ENCODE results near the gene CREB1. TPM values are rescaled to one million over a fixed set of nuclear protein-coding genes. Genes with fewer than 3 reads are reported as not detected.
"Not testable (repeated sequence)": the region's sequence is repeated elsewhere in the genome, so short reads cannot be mapped to it uniquely, and the experiment has no call there.

Gene CREB1
- total RNA-seq, 4 donors from 2014 or later, result 31.1 to 51.5 (median 43.3) TPM

DNA sequence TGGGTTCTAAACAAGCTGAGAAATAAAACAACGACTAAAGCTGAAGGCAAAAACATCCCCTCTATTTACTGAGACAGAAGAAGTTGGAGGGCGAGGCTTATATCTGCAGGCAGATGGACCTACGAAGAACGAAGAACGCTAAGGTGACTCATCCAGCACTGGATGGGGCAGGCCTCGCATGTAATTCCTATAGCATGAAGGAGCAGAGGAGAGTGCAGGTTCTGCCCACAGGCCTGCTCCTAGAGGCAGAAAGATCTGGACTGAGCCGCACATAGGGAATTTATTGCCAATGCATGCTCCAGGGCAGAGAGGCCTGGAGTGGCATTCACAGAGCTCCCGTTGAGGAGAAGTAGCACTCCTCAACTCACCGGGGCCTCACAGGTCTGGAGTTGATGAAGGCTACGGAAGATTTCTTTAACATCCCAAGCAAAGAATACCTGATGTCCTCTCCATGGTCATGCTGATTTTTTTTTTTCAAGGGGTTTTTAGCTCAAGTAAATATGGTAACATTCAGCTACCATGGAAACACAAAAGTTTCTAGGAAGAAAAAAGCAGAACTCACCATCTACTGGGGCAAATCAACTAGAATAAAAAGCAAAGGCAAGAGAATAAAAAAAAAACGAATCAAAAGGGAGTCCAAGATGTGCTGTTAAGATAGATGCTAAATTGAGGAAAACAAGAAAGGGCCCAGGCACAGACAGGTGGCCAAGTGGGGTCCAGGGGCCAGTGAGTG, 105.9 kb downstream of the CREB1 start:
- H3K27ac ChIP-seq (replicated peaks in 1 of 4), result no peak overlapping the region
- no peak for TF ChIP-seq EP300 (IDR thresholded peaks at IDR 0.05)
- no peak for TF ChIP-seq POLR2A (IDR thresholded peaks at IDR 0.05; ENCODE audit: low read depth)
- H3K4me3 ChIP-seq, result no peak overlapping the region
- no peak for DNase-seq (ENCODE audit: extremely low spot score)
- intact Hi-C loops (cut with DNase I), result no loop called here
- no peaks in the 10 kb centered on the region for H3K27me3 ChIP-seq
- H3K4me1 ChIP-seq, result no peaks in the 10 kb centered on the region
- H3K36me3 ChIP-seq, result no peaks in the 10 kb centered on the region
- WGBS, result 89% methylated on average over 11 of the region's 11 CpGs
- H3K9me3 ChIP-seq, result no peaks in the 10 kb centered on the region

DNA sequence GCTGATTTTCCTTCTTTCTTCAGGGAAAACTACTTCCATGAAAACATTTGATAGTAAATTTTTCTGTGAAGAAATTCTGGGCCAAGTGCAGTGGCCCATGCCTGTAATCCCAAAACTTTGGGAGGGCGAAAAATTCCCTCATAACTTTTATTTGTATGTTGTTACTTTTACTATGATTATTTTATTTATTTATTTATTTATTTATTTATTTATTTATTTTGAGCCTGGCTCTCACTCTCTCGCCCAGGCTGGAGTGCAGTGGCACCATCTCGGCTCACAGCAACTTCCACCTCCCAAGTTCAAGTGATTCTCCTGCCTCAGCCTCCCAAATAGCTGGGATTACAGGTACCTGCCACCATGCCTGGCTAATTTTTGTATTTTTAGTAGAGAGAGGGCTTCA, 109.5 kb downstream of the CREB1 start:
- intact Hi-C loops (cut with DNase I); H3K27ac ChIP-seq (replicated peaks in 1 of 4); DNase-seq (ENCODE audit: extremely low spot score); H3K4me1 ChIP-seq; H3K9me3 ChIP-seq; H3K4me3 ChIP-seq; H3K27me3 ChIP-seq; H3K36me3 ChIP-seq: not testable (repeated sequence)
- 89% methylated on average over 3 of the region's 3 CpGs for WGBS

DNA sequence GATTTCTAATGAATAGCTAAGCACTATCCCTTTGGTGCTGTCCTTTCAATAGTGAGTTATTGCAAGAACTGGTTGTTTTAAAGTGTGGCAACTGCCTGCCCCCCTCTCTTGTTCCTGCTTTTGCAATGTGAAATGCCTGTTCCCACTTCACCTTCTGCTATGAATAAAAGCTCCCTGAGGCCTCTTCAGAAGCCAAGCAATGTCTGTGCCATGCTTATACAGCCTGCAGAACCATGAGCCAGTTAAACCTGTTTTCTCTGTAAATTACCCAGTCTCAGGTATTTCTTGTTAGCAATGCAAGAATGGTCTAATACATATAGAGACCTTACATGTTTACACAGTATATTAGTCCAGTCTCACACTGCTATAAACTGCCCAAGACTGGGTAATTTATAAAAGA, 110.4 kb downstream of the CREB1 start:
- Histone ChIP-seq H3K27me3 (no peaks in the 10 kb centered on the region), H3K9me3 (no peaks in the 10 kb centered on the region), H3K4me3 (no peak overlapping the region), H3K36me3 (no peaks in the 10 kb centered on the region), H3K27ac (replicated peaks in 1 of 4) (no peak overlapping the region), H3K4me1 (no peaks in the 10 kb centered on the region)
- DNase-seq (ENCODE audit: extremely low spot score), result no peak
- TF ChIP-seq POLR2AphosphoS5 (IDR thresholded peaks at IDR 0.05), result no peak
- no peak for TF ChIP-seq EP300 (IDR thresholded peaks at IDR 0.05)
- TF ChIP-seq, protein P1, sequence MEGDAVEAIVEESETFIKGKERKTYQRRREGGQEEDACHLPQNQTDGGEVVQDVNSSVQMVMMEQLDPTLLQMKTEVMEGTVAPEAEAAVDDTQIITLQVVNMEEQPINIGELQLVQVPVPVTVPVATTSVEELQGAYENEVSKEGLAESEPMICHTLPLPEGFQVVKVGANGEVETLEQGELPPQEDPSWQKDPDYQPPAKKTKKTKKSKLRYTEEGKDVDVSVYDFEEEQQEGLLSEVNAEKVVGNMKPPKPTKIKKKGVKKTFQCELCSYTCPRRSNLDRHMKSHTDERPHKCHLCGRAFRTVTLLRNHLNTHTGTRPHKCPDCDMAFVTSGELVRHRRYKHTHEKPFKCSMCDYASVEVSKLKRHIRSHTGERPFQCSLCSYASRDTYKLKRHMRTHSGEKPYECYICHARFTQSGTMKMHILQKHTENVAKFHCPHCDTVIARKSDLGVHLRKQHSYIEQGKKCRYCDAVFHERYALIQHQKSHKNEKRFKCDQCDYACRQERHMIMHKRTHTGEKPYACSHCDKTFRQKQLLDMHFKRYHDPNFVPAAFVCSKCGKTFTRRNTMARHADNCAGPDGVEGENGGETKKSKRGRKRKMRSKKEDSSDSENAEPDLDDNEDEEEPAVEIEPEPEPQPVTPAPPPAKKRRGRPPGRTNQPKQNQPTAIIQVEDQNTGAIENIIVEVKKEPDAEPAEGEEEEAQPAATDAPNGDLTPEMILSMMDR (IDR thresholded peaks at IDR 0.05), result no peak
- TF ChIP-seq POLR2A (IDR thresholded peaks at IDR 0.05; ENCODE audit: low read depth), result no peak
- intact Hi-C loops (cut with DNase I), result no loop called here

DNA sequence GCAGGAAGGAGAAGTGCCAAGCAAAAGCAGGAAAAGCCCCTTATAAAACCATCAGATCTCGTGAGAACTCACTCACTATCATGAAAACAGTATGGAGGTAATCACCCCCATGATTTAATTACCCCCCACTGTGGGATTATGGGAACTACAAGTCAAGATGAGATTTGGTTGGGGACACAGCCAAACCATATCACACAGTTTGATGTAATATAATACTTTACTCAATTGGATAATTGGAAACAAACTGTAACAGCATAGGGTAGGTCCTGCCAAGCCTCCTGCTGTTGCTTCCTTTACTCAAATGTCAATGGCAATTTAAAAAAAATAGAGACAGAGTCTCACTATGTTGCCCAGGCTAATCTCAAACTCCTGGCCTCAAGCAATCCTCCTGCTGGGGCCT, 110.9 kb downstream of the CREB1 start:
- no peak overlapping the region for H3K27ac ChIP-seq (replicated peaks in 1 of 4)
- H3K9me3 ChIP-seq, result no peaks in the 10 kb centered on the region
- no peaks in the 10 kb centered on the region for H3K27me3 ChIP-seq
- H3K4me1 ChIP-seq, result no peaks in the 10 kb centered on the region
- no peak overlapping the region for H3K4me3 ChIP-seq
- TF ChIP-seq POLR2A (IDR thresholded peaks at IDR 0.05; ENCODE audit: low read depth), result no peak
- TF ChIP-seq POLR2AphosphoS5 (IDR thresholded peaks at IDR 0.05), result no peak
- TF ChIP-seq, protein P1 (IDR thresholded peaks at IDR 0.05), result no peak
- no peak for TF ChIP-seq EP300 (IDR thresholded peaks at IDR 0.05)
- intact Hi-C loops (cut with DNase I), result no loop called here
- no peak for DNase-seq (ENCODE audit: extremely low spot score)
- WGBS, result 91% methylated on average over 1 of the region's 1 CpG
- no peaks in the 10 kb centered on the region for H3K36me3 ChIP-seq

DNA sequence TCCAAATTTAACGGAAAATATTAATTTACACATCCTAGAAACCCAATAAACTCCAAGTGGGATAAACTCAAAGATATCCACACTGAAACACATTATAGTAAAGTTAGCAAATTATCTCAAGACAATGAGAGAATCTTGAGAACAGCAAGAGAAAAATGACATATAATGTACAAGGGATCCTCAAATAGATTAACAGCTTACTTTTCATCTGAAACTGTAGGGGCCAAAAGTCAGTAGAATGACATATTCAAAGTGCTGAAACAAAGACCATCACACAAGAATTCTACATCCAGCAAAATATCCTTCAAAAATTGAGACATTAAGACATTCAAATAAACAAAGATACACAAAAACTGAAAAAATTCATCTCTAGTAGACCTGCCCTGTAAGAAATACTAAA, 114.1 kb downstream of the CREB1 start:
- Histone ChIP-seq H3K9me3 (no peaks in the 10 kb centered on the region), H3K27me3 (no peaks in the 10 kb centered on the region), H3K4me1 (no peaks in the 10 kb centered on the region), H3K27ac (replicated peaks in 1 of 4) (no peak overlapping the region), H3K36me3 (no peaks in the 10 kb centered on the region), H3K4me3 (no peak overlapping the region)
- 100% methylated on average over 1 of the region's 1 CpG for WGBS
- intact Hi-C loops (cut with DNase I), result no loop called here
- no peak for DNase-seq (ENCODE audit: extremely low spot score)
- TF ChIP-seq POLR2A (IDR thresholded peaks at IDR 0.05; ENCODE audit: low read depth), result no peak
- no peak for TF ChIP-seq EP300 (IDR thresholded peaks at IDR 0.05)

DNA sequence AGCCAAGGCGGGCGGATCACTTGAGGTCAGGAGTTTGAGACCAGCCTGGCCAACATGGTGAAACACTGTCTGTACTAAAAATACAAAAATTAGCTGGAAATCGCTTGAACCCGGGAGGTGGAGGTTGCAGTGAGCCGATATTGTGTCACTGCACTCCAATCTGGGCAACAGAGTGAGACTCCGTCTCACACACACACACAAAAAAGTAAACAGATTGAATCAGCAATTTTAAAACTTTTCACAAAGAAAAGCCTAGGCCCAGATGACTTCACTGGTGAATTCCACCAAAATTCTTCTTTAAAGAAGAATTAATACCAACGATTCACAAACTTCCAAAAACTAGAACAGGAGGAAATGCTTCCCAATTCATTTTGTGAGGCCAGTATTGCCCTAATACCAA, 116.8 kb downstream of the CREB1 start:
- H3K9me3 ChIP-seq; H3K4me1 ChIP-seq; H3K27me3 ChIP-seq; H3K27ac ChIP-seq (replicated peaks in 1 of 4); DNase-seq (ENCODE audit: extremely low spot score); H3K36me3 ChIP-seq; H3K4me3 ChIP-seq; intact Hi-C loops (cut with DNase I): not testable (repeated sequence)
- 91% methylated on average over 7 of the region's 7 CpGs for WGBS

Other genes with a start within 250 kb of the CREB1 start
- 10 to 100 TPM; 10.1 to 31.6 (median 22.5) TPM for gene METTL21A, start 95.4 kb downstream of the CREB1 start, total RNA-seq
- gene CCNYL1, start 181.7 kb downstream of the CREB1 start, total RNA-seq, result 10 to 100 TPM; 13.5 to 17.4 (median 16.2) TPM
- gene FZD5, start 239.9 kb downstream of the CREB1 start, total RNA-seq, result 10 to 100 TPM; 15.7 to 23.7 (median 21.0) TPM